Hematopoietic multipotent progenitor cell treated with erythropoietin and hydrocortisone succinate and interleukin-3 and kit ligand, for 8 days (in vitro differentiated cells): ENCODE results near the gene CAPRIN2.

ENCODE experiments used
- DNase-seq: peaks from one replicate; pipeline ENCODE4 v3.0.0-alpha.2; 2015

The CAPRIN2 gene

GRCh38 chr12:30696486-30696885, 58.3 kb downstream of the CAPRIN2 start:
- no peak for DNase-seq

- no peak for DNase-seq
These were observed 58.7 kb downstream of the CAPRIN2 start for GRCh38 chr12:30696103-30696408.

GRCh38 chr12:30695199-30696102, 59.3 kb downstream of the CAPRIN2 start, which contains the start of gene IPO8:
TSS of gene IPO8 (minus strand) at chr12:30695869. CDS start at chr12:30695647, 222 bp downstream.
- DNase-seq: peak; percentile 94

- peak; percentile 24 for DNase-seq
These were observed 60.1 kb downstream of the CAPRIN2 start for GRCh38 chr12:30694412-30695198.

GRCh38 chr12:30692470-30692869, 62.3 kb downstream of the CAPRIN2 start:
- DNase-seq: no peak

GRCh38 chr12:30691122-30691879, 63.5 kb downstream of the CAPRIN2 start:
- DNase-seq: no peak

GRCh38 chr12:30687265-30687986, 67.3 kb downstream of the CAPRIN2 start:
- DNase-seq: peak; percentile 17

GRCh38 chr12:30679241-30679640, 75.5 kb downstream of the CAPRIN2 start:
- no peak for DNase-seq

GRCh38 chr12:30678221-30678620, 76.5 kb downstream of the CAPRIN2 start:
- no peak for DNase-seq

GRCh38 chr12:30661210-30661609, 93.5 kb downstream of the CAPRIN2 start:
- DNase-seq: no peak
